AG04449 (cell line): ENCODE data around the gene ACTC1.

Source experiments
- CTCF ChIA-PET: fragments of 350-600 bp; formaldehyde crosslinking; extraction: SDS; loops from one replicate; lab custom pipeline; 2021; ENCODE audit warnings: antibody characterized with exemption; lab: Yijun Ruan, JAX
- POLR2A ChIA-PET: fragments of 400-600, 350-600 bp; formaldehyde crosslinking; extraction: SDS; loops from one replicate; lab custom pipeline; 2020; ENCODE audit warnings: antibody characterized with exemption, inconsistent platforms; lab: Yijun Ruan, JAX
- DNase-seq: peaks from one replicate; pipeline ENCODE4 v3.0.0-alpha.2; 2010; ENCODE audit warnings: low read depth, low spot score
- H3K4me3 ChIP-seq: 2 replicates; pipeline ENCODE4 v1.5.1; 2011; ENCODE audit warnings: low read depth, mild to moderate bottlenecking, control low read depth, low read length
- CTCF ChIP-seq: IDR thresholded peaks from one replicate; pipeline ENCODE4 v1.5.1; 2011; ENCODE audit warnings: mild to moderate bottlenecking, moderate library complexity, low read length, control low read depth, inconsistent platforms; ENCODE audit not compliant: insufficient read depth; ENCODE audit errors: missing control alignments

The ACTC1 gene

GRCh38 chr15:34795267-34796081, at the start of gene ACTC1:
Gene ACTC1, minus strand, starts transcription at chr15:34795549. Its CDS starts 741 bp downstream, at chr15:34794808.
- peak; percentile 4 for TF ChIP-seq CTCF
- ChIA-PET POLR2A (interaction anchor here (0.7 kb wide), 1 partner anchor 170 kb away, joined by 3 read pairs; no protein-coding TSS in a partner anchor), CTCF (interaction anchor here (0.6 kb wide), 1 partner anchor 21 kb away, joined by 3 read pairs; no protein-coding TSS in a partner anchor)
- no peak for DNase-seq
- peak within 1 kb of the TSS; percentile 48 for H3K4me3 ChIP-seq

- CTCF ChIA-PET: no interaction called here
- H3K4me3 ChIP-seq: no peak overlapping the region
- no peak for TF ChIP-seq CTCF
- DNase-seq: no peak
- POLR2A ChIA-PET: no interaction called here
These were observed 45.9 kb upstream of the ACTC1 start for GRCh38 chr15:34841262-34841725.

- DNase-seq: no peak
- H3K4me3 ChIP-seq: no peak overlapping the region
- POLR2A ChIA-PET: no interaction called here
- no peak for TF ChIP-seq CTCF
- CTCF ChIA-PET: interaction anchor here (3.3 kb wide), 1 partner anchor 130 kb away, joined by 11 read pairs; no protein-coding TSS in a partner anchor
These were observed 42.9 kb upstream of the ACTC1 start for GRCh38 chr15:34838282-34838681.

- POLR2A ChIA-PET: no interaction called here
- TF ChIP-seq CTCF: no peak
- no peak for DNase-seq
- H3K4me3 ChIP-seq: no peak overlapping the region
- CTCF ChIA-PET: interaction anchor here (0.9 to 3.3 kb wide), 4 partner anchors 11 to 129 kb away, joined by 3 to 11 read pairs (median 3); no protein-coding TSS in a partner anchor
These were observed 42.1 kb upstream of the ACTC1 start for GRCh38 chr15:34837246-34838016.

DNA sequence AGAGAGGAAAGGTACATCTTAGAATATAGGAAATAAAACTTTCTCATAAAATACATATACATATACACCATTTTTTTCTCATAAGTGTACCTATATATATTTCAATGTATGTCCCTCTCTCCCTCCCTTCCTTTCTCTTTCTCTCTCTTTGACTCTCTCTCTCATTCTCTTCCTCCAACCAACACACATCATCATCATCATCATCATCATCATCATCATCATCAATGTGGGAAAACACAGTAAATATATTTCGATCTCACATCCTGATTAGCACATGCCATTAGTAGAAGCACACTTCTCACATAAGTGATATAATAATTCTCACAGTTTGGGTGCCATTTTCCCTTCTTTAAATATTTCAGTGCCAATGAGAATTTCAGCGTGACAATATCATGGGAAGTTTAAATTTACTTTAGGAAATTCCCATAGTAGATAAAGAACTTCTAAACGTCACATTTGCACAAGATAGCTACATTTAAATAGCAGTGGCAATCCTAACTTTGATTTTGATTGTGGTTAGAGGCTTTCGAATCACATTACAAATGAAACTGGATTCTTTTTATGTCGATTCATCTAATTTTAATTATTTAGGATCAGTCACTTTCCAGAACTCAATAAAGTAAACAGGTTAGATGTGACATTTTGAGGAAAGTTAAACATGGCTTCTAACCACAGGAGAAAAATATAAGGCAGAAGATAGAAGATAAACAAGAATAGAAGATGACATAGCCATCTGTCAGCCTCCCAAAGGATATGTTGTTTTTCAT, 33.0 kb upstream of the ACTC1 start:
- CTCF ChIA-PET: no interaction called here
- POLR2A ChIA-PET: no interaction called here
- DNase-seq: no peak
- no peak overlapping the region for H3K4me3 ChIP-seq
- no peak for TF ChIP-seq CTCF
